HT-29 (cell line): ENCODE data around the gene ASB6. TPM values are rescaled to one million over a fixed set of nuclear protein-coding genes. Genes with fewer than 3 reads are reported as not detected.

Experiments
- DNase-seq: peaks from one replicate; pipeline ENCODE4 v3.0.0-alpha.2; 2015; ENCODE audit warnings: low spot score
- total RNA-seq: library from RNA; depleted of rRNA; stranded (reverse); fragments of >200 nt; shearing (Covaris generic); gene quantifications from 2 replicates; pipeline ENCODE4 v1.2.3, GENCODE V29; 2014

The ASB6 gene
- total RNA-seq, 1 experiment from 2014 or later, result 25.5 TPM

DNA sequence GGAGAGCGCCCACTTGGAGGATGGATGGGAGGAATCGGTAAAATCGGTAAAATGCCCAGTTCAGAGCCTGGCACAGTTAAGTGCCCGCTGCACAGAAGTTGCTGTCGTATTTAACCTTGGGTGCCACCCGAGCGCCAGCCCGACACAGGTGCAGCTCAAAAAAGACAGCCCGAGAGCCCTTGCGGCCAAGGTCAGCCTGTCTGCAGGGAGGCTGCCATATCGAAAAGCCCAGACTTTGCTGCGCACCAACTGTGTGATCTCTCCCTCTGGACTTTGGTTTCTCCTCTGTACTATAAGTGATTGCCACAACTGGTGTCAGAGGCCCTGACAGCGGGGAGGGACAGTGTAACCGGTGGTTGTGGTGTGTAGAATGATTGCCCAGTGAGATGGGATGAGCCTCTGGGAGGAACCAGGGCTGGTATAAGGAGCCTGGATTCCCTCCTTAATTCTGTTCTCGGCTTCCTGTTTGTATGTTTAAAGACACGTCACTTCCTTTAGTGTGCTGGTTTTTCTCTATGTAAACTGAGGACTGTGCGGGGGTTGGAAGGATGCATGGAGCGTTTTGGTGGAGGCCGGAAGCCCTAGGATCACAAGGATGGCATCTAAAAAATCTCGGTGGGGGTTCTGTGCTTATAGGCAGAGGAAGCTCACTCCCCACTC, 15.2 kb downstream of the ASB6 start:
- no peak for DNase-seq

DNA sequence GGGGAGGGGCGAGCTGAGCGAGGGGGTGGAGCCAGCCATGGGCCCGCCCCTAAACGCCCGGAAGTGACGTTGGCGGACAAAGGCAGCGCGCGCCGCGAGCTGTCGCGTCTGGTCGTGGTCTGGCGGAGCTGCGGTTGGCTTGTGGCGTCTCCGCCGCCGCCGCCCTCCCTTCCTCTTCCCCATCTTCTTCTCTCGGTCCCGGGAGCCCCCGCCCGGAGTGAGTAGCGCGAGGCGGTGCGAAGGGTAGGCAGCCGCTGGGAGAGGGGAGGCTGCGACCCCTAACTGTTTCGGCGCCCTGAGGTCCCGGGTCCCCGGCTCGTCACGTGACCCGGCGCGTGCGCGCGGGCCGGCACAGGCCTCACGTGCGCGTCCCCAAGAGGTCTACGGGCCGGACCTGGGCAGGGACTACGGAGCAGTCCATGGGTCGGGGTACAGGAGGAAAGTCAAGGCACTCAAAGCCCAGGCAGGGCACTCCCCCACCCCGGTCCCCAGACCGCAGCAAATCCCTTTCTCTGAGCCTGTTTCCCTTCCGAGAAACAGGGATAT, 15.8 kb downstream of the ASB6 start, which contains the start of gene NTMT1:
TSS of gene NTMT1 (plus strand) at position 85 of the 546 bp plus-strand sequence. CDS start 6,541 bp downstream, outside the sequence.
- peak; percentile 84 for DNase-seq

GRCh38 chr9:129624947-129625346, 17.0 kb downstream of the ASB6 start:
- no peak for DNase-seq

DNA sequence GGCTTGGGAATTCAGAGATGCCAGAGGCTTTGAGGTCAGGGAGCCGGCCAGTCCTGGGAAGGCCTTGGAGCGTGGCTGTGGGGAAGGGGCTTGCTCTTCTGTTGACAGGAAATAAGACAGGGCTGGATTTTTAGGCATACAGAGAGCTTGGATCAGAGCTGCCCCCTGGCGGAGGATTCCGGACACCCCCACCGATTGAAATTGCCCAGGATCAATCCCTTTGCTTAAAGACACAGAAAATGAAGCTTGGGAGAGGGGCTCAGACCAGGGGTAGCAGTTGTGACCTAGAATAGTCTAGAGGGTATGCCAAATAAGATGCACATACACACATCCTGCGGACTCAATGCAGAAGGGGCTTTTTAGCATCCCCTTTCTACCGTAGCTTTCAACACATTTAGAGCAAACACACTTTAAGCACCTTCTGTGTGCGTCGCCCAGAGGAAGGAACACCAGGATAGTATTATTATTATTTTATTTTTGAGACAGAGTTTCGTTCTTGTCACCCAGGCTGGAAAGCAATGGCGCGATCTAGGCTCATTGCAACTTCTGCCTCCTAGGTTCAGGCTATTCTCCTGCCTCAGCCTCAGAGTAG, 17.7 kb downstream of the ASB6 start:
- DNase-seq, result peak; percentile 72

- DNase-seq, result no peak
These were observed 18.6 kb downstream of the ASB6 start for GRCh38 chr9:129623331-129623730.

GRCh38 chr9:129620669-129621295, 21.2 kb downstream of the ASB6 start, which contains the start of gene C9orf50:
TSS of gene C9orf50 (minus strand) at chr9:129621101. CDS start at chr9:129620574, 527 bp downstream.
- DNase-seq, result no peak

- DNase-seq, result no peak
These were observed 21.9 kb downstream of the ASB6 start for GRCh38 chr9:129619787-129620668.

- peak; percentile 53 for DNase-seq
These were observed 24.8 kb downstream of the ASB6 start for GRCh38 chr9:129617167-129617566.

DNA sequence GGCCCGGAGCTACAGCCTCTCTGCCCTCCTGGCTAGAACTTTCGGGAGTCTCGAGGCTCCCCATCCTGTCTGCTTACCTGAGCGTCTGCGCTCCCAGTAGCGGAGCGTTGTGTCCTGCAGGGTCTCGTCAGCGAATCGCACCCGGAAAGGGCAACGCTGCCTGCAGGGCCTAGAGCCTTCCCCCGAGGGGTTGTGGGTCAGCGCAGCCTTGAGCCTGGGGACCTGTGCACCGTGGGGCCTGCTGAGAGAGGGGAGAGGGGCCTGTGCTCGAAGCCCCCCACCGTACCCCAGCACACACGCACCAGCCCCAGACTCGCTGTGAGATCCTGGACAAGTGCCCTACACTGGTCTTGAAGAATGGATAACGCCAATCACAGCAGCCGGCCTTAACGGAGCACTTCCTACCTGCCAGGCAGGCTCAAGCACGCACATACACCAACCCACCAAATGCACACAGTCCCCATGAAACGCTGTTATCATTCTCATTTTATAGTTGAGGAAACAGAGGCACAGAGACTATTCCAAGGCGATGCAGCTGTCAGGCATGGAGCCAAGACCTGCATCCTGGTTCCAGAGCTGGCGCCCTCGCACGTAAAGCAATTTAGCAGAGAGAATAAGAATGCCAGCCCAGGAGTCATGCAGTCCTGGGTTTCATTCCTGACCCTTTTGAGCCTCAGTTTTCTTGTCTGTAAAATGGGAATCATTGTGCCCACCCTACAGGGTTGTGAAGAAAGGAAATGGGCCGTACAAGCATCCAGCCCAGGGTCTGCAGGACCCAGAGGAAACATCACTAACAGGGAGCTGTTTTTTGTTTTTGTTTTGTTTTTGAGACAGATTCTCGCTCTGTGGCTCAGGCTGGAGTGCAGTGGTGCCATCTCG, 26.3 kb downstream of the ASB6 start:
- no peak for DNase-seq

GRCh38 chr9:129614932-129615331, 27.0 kb downstream of the ASB6 start:
- DNase-seq, result no peak

DNA sequence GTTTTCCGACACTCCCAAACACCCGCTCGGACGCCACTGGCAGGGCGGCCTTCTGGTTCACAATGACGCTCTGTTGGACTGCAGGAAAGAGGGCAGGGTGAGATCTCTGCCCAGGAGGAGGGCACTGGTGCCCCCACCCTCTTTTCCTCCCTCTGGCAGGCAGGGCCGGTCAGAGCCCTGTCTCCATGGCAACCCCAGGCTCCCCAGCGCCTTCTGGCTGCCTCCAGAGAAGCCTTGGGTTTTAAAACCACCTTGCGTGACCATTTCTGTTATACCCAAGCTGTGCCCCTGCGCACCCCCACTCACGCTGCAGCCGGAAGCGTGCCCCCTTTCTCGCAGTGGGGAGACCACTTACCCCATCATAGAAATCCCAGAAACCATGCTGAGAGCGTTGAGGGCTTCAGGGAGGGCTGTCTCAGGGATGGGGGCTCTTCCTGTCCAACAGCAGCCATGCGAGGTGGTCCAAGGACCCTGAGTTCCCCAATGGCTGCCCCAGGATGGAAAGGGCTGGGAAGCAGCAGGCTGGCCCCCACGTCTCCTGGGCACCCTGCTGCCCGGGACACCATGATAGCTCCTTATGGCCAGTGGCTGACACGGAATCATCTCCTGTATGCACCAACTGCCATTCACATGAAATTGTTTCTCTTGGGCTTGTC, 28.3 kb downstream of the ASB6 start:
- no peak for DNase-seq

GRCh38 chr9:129612815-129613519, 29.0 kb downstream of the ASB6 start:
- DNase-seq, result no peak

GRCh38 chr9:129612123-129612522, 29.8 kb downstream of the ASB6 start:
- no peak for DNase-seq

GRCh38 chr9:129611307-129611800, 30.6 kb downstream of the ASB6 start:
- no peak for DNase-seq

GRCh38 chr9:129610473-129611306, 31.3 kb downstream of the ASB6 start:
- peak; percentile 73 for DNase-seq

- no peak for DNase-seq
These were observed 31.8 kb downstream of the ASB6 start for GRCh38 chr9:129610213-129610472.

DNA sequence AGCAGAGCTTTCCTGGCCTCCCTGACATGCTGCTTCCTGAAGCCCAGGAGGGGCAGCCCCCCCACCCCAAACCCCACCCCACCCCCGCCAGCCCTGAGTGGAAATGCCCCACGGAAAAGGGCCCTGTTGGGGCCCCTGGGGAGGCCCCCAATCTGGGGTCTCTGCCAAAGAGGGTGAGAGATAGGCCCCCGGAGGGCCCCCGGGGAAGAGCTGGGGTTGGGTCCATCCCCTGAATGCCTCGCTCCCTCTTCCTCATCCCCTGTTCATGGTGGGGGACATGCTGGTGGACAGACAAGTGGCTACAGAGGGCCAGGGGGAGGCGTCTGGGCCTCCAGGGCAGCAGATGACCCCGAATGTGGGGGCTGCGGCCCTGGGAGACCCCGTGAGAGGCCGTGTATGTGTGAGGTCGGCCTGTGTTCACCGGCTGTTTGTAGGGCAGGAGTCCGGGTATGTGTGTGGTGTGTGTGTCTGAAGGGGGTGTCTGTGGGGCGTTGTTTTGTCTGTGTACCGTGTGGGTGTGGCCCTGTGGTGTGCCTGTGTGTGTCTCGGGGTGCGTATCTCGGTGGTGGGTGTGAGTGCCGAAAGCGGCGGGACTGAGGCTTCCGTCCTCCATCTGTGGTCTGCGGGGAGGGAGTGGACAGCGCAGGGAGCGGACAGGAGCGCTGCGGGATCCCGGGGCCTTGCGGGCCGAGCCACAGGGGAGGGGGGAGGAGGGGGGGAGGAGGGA, 32.3 kb downstream of the ASB6 start:
- DNase-seq, result peak; percentile 62
